Skin of body (tissue), 2 donors: ENCODE data around the gene ARL15. TPM values are rescaled to one million over a fixed set of nuclear protein-coding genes. Genes with fewer than 3 reads are reported as not detected.
"Not testable (repeated sequence)": the region's sequence is repeated elsewhere in the genome, so short reads cannot be mapped to it uniquely, and the experiment has no call there.

Experiments used
- DNase-seq: peaks from one replicate; lab custom pipeline; 2025; lab: John Stamatoyannopoulos, UW
- total RNA-seq: library from RNA; depleted of rRNA; stranded (reverse); fragments of >200 nt; gene quantifications from one replicate; pipeline ENCODE4 v1.2.3, GENCODE V29; 2014

Gene ARL15
- total RNA-seq, 1 donor from 2014 or later, result 73.2 TPM

DNA sequence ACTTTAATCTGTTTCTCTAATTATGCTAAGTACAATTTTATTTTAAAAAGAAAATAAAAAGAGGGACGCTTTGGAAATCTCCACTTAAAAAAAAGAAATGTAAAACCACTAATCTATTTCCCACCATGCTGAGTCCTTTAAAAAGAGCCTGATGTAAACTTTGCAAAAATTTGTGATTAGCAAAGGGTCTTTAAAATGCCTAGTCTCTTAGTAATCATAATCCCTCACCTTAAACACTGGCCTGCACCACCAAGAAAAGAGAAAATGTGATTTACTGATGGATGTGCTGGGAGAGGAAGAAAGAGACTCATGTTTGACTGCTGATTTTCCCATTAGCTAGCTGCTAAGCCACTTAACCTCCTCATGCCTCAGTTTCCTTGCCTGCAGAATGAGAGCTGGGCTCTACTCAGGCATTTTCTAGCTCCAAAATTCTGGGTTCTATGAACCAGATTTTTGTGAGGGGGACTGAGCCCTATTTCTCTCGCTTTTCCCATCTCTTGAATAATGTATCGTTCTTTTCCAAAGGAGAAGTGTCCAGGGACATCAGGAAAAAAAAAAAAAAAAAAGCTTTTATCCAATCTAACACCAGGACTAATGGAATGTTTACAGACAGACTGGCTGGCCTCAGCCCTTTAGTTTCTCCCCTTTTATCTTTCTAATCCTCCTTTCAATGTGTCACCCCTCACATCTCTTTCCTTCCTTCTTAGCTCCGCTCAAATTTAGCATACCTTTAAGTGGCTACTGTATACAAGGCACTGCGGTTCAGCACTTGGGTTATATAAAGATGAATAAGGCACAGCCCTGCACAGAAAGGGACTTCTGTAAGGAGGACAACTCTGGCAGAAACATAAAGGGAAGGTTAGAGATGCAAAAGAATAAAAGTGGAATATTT lies 312.4 kb downstream of the ARL15 start:
- no peak for DNase-seq

DNA sequence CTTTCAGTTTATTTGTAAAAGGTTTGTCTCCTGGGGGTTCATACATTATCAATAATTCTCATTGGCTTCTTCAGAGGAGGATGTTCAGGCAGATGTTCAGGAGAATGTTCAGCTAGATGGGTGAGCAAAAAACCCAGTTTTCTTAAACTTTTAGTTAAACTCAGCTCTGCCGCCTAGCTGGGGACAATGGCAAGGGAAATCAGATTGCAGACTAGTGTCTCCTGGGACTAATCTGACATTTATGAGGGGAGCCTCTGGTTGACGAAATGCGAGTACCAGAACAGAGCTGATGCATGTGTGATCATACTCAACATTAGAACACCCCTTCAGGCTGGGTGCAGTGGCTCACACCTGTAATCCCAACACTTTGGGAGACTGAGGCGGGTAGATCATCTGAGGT lies 314.4 kb downstream of the ARL15 start:
- no peak for DNase-seq

DNA sequence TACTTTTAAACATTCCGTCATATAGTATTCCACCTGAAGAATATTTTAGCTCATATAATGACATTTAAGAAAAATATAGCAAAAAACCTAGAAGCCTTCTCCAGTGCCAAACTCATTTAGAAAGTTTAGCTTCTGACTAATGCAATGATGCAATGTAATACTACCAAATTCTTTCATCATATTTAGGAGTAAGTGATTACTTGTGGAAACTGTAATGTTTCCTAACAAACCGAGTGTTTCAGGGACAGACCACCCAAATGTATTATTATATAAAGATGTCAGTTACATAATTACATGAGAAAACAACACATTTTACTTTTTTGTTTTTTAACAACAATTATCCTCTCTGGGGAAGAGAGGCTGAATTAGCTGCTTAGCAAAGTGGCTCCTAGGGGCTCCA lies 316.2 kb downstream of the ARL15 start:
- DNase-seq, result no peak

DNA sequence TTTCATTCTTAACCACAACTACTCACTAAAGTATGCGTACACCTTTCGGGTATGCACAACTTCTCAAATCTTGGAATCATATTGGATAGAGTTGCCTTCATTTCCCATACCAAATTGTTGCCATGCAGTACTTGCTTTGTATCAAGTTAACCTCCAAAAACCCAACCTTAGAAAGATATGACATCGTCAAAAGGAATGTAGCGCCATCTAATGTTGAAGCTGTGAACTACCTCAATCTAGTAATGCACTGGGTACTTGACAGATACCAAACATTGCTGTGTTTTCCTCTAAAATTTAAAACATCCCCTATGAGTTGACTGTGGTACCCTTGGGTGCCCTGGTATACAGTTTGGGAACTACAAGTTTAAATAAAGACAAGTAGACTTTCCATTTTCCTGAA lies 318.4 kb downstream of the ARL15 start:
- no peak for DNase-seq

DNA sequence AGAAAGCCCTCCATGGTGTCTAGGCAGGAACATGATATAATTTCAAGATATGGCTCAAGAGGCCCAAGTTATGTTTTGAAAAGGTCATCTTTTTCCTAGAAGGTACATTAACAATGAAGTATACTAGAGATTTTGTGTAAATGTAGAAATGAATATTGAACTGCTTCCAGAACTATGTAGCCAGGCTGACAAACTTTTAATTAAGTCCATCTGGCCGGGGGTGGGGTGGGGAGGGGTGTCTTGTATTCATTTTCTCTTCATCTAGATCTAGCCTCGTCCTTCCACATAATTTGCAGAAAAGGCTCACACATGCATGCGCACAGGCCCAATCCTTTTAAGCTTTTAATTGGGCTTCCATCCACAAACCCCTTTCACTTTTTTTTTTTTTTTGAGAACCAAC lies 323.3 kb downstream of the ARL15 start:
- no peak for DNase-seq

DNA sequence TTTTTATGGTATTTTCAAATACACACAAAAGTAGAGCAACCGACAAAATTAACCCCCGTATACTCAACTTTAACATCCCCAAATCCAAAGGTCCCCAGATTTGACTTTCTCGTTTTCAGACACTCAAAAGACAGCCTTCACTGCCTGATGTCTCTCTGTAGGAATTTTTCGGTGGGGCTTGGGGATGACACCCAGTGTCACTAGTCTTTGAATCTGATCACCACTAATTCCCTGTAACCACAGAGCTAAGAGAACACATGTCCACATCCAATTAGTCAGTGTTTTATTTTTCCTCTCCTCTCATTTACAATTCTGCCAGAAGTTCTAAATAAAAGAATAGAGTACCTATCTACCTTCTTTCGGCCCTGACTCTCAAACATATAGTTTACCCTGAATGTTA lies 324.6 kb downstream of the ARL15 start:
- DNase-seq, result no peak

DNA sequence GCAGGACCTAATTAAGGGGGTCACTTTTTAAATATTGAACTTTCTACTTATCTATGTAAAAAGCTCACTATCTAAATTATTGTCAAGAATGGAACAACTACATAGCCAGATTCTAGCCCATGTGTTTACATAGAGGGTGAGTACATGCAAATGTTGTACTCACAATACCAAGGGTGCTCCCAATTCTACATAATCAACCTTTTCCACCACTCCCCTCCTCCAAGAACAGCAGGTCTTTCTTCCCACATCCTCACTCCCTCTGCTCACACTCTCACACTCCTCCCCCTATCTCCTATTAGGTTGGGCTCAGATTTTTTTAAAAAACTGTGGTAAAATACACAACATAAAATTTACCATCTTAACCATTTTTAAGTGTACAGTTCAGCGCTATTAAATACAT lies 325.4 kb downstream of the ARL15 start:
- no peak for DNase-seq

DNA sequence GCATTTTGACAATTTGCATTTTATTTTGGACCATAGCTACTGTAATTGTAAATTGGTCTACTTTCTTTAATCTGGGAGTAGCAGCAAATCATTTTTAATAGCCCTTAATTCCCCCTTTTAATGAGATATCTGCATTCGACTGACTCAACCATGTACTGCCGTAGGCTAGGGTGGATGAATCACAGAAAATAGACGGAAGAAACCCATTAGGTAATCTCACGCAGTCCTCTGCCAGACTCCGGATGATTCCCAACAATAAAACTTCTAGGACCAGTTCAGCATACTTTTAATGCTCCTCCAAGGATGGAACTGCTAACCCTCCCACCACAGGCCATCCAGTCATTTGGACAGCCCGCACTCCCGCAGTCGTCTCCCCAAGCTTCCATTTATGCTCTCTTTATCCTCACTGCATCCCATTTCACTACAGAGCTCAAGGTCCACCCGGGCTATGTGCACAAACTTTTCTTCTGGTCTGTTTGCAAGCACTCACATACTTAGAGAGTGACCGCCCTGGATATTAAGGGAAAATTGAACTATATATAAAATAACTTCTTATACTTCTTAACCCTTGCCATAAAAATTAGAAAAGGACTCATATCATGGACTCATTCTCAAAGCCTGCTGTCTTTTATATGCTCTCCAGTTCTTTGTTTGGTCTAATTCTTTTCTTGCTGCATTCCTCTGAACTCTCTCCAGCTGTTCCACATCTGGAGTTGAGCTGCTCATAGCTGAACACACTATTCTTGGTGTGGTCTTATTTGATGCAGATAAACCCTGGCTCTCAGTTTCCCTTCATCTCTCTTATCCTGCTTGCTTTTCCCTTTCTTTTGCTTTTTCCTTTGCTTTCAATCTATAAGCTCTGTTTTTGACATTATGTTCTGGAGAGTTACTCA lies 326.6 kb downstream of the ARL15 start:
- no peak for DNase-seq

DNA sequence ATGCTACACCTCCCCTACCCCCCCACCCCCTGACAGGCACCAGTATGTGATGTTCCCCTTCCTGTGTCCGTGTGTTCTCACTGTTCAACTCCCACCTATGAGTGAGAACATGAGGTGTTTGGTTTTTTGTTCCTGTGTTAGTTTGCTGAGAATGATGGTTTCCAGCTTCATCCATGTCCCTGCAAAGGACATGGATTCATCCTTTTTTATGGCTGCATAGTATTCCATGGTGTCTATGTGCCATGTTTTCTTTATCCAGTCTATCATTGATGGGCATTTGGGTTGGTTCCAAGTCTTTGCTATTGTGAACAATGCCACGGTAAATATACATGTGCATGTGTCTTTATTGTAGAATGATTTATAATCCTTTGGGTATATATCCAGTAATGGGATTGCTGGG lies 328.1 kb downstream of the ARL15 start:
- not testable (repeated sequence) for DNase-seq

DNA sequence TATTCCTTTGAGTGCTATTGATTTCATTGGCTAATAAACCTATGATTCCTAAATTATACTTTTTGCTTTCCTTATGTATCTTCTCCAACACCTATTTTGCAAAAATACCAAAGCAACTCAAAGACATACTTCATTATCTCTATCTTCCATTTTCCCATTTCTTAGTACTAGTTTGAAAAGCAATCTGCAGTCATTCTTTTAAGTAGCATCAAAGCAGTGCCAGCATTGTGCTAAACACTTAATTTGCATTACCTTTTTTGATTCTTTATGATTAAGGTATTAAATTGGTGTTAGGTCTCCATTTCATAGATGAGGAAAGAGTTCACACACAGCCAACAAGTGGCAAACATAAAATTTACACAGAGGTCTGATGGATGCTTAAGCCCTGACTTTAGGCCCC lies 330.3 kb downstream of the ARL15 start:
- DNase-seq, result no peak

DNA sequence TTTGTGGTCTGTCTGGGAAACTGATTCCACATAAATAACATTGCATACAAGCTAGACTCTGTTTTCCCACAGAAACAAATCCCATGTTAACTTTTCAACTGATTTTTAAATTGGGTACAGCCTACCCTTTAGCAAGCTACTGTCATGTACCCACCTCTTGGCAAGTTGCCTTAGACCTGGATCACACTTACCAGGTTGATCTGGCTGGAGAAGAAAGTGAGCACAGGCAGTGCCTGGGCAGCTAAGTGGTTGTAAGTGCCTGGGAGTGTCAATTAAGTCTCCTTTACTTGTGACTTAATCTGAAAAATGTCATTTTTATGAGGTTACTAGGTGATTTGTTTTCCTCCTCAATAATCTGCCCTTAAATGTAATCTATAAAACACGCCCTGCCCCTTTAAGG lies 336.4 kb downstream of the ARL15 start:
- no peak for DNase-seq

DNA sequence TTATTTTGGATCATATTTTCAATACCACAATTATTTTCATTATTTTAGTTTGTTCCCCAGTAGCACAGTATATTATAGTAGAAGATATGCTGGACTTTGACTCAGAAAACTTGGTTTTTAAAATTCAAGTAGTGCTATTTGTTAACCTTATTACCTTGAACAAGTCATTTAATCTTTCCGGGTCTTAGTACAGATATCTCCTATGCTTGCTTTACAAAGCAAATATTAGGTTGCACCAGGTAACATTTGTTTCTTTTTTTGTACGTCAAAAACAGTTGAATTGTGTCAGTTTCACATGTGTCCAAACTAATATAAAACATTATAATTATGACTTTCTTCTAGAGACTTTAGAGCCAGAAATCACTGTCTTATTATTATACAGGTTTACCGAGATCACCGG lies 338.1 kb downstream of the ARL15 start:
- no peak for DNase-seq

DNA sequence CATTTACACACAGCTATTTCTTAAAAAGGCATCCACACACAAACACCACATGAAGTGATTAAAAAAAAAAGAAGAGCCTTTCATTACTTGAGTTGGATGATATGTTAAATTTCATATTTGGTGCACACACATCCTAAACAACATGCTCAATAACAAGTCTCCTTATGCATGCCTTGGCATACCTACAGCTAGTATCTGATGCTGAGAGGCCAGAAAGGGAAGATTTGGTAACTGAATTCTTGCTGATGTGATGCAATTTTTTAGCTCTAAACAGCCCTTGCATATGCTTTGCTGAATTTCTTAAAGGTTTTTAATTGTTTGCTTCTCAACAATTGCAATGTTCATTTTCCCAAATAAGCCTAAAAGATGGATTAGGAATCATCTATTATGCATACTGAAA lies 338.8 kb downstream of the ARL15 start:
- peak; percentile 82 for DNase-seq

DNA sequence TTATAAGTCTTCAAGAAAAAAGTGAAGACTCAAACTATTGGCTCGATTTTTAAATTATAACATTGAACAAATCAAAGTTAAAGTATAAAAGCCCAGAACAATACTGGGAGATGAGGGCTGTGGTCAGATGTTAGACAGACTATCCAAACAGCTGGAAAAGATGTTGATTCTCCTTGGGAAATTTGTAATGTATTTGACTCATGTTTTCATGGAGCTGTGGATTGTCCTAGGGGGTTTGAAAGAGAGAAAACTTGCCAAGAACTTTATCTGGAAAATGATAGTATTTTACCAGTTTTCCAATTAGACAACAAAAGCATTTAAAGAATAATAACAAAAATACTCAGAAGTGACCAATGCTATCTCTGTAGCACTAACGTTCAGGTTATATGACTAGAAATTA lies 339.2 kb downstream of the ARL15 start:
- DNase-seq, result peak; percentile 82

DNA sequence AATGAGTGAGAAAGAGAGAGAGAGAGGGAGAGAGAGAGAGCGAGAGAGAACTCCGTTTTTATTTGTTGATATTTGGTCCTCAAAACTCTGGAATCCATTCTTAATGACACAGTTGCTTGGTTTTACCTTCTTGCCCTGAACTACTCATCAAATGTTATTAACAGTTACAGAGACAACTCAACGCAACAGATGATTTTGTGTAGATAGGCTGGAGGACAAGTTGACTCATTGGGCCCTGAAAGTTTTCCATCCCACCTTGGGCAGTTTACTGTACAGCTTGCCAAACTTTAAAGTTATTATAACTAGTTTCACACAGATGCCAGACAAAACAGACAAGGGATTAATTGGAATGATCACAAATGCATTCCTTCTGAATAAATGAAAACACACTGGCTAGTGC lies 339.9 kb downstream of the ARL15 start:
- no peak for DNase-seq

DNA sequence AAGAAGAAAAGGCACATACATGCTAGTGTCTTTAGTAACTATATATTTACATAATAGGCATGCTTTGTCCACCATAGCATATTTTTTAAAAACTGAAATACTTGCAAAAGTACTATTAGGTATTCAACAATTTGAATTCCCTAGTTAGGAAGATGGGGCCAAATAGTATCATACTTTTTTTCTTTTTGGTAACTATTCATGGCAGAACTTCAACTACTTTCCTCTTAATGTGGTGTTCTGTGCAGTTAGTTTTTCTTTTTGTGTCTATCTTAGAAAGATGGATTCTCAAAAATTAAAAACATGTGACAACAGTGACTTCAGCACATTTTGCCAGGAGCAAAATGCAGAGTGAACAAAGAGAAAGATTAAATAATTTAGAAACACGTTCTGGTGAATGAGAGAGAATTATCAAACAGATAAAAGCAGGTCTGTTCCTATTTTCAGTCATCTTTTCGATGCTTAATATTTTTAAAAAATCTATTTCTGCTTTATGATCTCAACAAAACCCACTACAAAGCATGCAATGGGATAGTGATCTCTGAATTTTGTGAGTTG lies 341.1 kb downstream of the ARL15 start:
- peak; percentile 31 for DNase-seq

DNA sequence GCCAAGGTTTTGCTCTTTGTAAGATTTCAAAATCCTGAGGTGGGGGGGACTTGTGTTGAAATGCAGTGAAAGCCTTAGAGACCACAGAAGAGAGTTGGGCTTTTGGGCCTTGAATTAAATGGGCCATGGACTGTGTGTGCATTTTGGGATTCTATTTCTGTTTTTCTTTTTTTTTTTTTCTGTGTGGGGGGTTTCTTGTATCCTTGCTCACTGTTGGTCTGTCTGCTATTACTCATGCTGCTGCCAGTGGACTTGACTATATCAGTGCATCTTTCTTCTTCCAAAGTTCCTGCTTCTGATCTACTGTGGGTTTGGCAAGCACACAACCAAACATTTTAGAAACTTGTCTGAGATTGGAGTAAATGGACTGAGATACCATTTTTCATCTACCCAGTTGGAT lies 344.9 kb downstream of the ARL15 start:
- no peak for DNase-seq

DNA sequence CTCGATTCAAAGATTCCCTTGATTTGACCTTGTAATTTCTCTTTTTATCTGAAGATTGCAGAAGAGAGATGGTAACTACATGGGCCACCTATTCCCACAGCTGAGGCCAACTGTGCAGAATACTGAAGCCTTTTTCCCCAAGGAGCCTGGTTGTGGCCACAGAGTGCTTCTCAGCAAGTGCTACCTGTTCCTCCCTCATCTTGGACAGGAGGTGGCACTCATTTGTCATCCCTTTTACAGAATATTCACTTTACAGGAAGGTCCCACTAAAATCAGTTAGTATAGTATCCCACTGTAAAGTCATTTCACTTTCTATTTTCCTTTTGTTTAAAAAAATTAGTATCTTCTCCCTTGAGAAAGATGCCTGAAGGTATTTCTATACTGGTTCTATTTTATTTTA lies 346.4 kb downstream of the ARL15 start:
- no peak for DNase-seq

DNA sequence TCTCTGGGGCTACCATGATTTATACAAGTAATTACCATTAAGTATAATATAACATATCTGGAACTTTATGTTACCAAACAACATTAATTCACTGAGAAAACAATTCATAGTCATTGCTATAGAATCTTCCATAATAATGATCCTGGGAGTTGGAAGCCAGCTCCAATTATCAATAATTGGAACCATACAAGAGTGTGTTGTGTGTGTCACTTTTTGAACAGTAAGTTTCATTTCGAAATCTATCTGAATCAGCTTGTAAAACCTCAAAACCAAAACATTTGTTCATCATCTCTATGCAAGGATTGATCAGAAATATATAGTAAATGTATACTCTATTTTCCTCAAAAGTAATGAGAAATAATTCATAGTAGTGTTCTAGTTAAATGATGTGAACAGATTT lies 348.1 kb downstream of the ARL15 start:
- DNase-seq, result no peak

DNA sequence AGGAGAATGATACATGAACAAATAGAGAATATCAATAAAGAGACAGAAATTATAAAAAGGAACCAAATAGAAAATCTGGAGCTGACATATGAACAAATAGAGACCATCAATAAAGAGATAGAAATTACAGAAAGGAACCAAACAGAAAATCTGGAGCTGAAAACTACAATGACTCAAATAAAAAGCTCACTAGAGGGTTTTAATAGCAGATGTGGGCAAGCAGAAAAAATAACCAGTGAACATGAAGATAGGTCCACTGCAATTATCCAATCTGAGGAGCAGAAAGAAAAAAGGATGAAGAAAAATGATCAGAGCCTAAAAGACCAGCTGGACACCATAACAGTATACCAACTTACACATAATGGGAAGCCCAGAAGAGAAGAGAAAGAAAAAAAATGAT lies 353.7 kb downstream of the ARL15 start:
- no peak for DNase-seq

DNA sequence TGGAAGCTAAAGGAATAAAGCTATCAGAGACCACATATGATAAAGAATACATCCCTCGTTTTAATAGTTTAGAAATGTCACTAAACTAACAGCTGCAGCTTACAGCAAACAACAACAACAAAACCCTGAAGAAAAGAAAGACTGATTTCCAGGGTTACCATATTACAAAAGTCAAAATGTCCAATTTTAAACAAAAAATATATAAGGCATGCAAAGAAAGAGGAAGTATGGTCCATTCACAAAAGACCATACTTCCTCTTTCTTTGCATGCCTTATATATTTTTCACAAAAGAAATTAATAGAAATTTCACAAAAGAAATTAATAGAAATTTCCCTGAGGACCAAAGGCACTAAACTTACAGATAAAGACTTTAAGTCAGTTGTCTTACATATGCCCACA lies 354.2 kb downstream of the ARL15 start:
- DNase-seq, result no peak

DNA sequence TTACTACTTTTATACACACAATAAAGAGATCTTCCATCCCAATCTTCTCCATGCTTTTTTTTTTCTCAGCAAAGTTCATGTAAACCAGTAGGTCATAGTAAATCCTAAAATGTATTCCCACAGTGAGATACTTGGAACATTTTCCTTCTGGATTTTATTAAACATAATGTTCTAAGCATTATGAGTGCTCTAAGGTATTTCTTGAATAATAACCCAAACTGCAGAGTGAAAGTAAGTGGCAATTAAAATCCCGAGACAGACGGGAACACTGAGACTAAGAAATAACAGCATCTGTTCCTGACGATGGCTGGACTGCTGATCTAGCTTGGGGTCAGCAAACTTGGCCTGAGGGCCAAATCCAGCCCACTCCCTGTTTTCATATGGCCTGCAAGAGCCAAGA lies 359.8 kb downstream of the ARL15 start:
- DNase-seq, result peak; percentile 41
